Measurements from ENCODE around the gene VIM.

VIM gene

GRCh38 chr10:17228091-17229015 is at the start of gene VIM:
Gene VIM (plus strand): TSS chr10:17228241. CDS start chr10:17229423, 1,182 bp downstream.
- peak; percentile 95 for DNase-seq (ENCODE audit: low spot score)

GRCh38 chr10:17179002-17179401 is 49.0 kb upstream of the VIM start:
- DNase-seq (ENCODE audit: low spot score), result no peak

GRCh38 chr10:17181110-17181509 is 46.9 kb upstream of the VIM start:
- no peak for DNase-seq (ENCODE audit: low spot score)

GRCh38 chr10:17181751-17182150 is 46.3 kb upstream of the VIM start:
- DNase-seq (ENCODE audit: low spot score), result no peak

GRCh38 chr10:17183110-17183509 is 44.9 kb upstream of the VIM start:
- no peak for DNase-seq (ENCODE audit: low spot score)

GRCh38 chr10:17185873-17186272 is 42.2 kb upstream of the VIM start:
- no peak for DNase-seq (ENCODE audit: low spot score)

GRCh38 chr10:17188644-17189172 is 39.3 kb upstream of the VIM start:
- no peak for DNase-seq (ENCODE audit: low spot score)

- no peak for DNase-seq (ENCODE audit: low spot score)
These were observed 37.4 kb upstream of the VIM start for GRCh38 chr10:17190602-17191001.

GRCh38 chr10:17195083-17195482 is 33.0 kb upstream of the VIM start:
- DNase-seq (ENCODE audit: low spot score), result no peak

GRCh38 chr10:17196045-17196444 is 32.0 kb upstream of the VIM start:
- no peak for DNase-seq (ENCODE audit: low spot score)

- DNase-seq (ENCODE audit: low spot score), result no peak
These were observed 31.5 kb upstream of the VIM start for GRCh38 chr10:17196573-17196972.

GRCh38 chr10:17199351-17199804 is 28.7 kb upstream of the VIM start:
- DNase-seq (ENCODE audit: low spot score), result no peak

GRCh38 chr10:17200001-17200911 is 27.8 kb upstream of the VIM start:
- no peak for DNase-seq (ENCODE audit: low spot score)

- DNase-seq (ENCODE audit: low spot score), result peak; percentile 78
These were observed 26.9 kb upstream of the VIM start, which contains the start of gene TRDMT1 for GRCh38 chr10:17200912-17201793. Gene TRDMT1 (minus strand): TSS chr10:17201672. CDS start chr10:17201634, 38 bp downstream.

- DNase-seq (ENCODE audit: low spot score), result no peak
These were observed 26.3 kb upstream of the VIM start for GRCh38 chr10:17201794-17202116.

- DNase-seq (ENCODE audit: low spot score), result no peak
These were observed 25.5 kb upstream of the VIM start for GRCh38 chr10:17202506-17202905.

- DNase-seq (ENCODE audit: low spot score), result no peak
These were observed 25.0 kb upstream of the VIM start for GRCh38 chr10:17202999-17203398.

- DNase-seq (ENCODE audit: low spot score), result peak; percentile 19
These were observed 24.6 kb upstream of the VIM start for GRCh38 chr10:17203416-17203815.

GRCh38 chr10:17206210-17206709 is 21.8 kb upstream of the VIM start:
- DNase-seq (ENCODE audit: low spot score), result peak; percentile 85

GRCh38 chr10:17208476-17208875 is 19.6 kb upstream of the VIM start:
- DNase-seq (ENCODE audit: low spot score), result no peak

GRCh38 chr10:17209302-17209701 is 18.7 kb upstream of the VIM start:
- DNase-seq (ENCODE audit: low spot score), result no peak
